Muscle layer of duodenum (tissue), 2 donors: Measurements from ENCODE around the gene CACNA1I.
"Not testable (repeated sequence)": the region's sequence is repeated elsewhere in the genome, so short reads cannot be mapped to it uniquely, and the experiment has no call there.

Experiments used
- H3K27ac ChIP-seq: one replicate; pipeline ENCODE4 v1.7.0; 2013; ENCODE audit warnings: mild to moderate bottlenecking, low read length
- H3K27me3 ChIP-seq: one replicate; pipeline ENCODE4 v1.7.0; 2013; ENCODE audit warnings: low read depth, mild to moderate bottlenecking, control low read depth, low read length
- H3K36me3 ChIP-seq, 2 donors: one replicate each; pipeline ENCODE4 v1.7.0; 2013; ENCODE audit warnings: low read length in 2 of 2, control low read depth in 1 of 2, mild to moderate bottlenecking in 1 of 2; ENCODE audit not compliant: insufficient read depth in 2 of 2, control insufficient read depth in 1 of 2
- H3K4me1 ChIP-seq, 2 donors: one replicate each; pipeline ENCODE4 v1.7.0; 2013; ENCODE audit warnings: low read length in 2 of 2, mild to moderate bottlenecking in 2 of 2, control low read depth in 1 of 2, moderate library complexity in 1 of 2; ENCODE audit not compliant: insufficient read depth in 2 of 2, control insufficient read depth in 1 of 2
- H3K4me3 ChIP-seq, 2 donors: one replicate each; pipeline ENCODE4 v1.7.0; 2013; ENCODE audit warnings: low read length in 2 of 2, low read depth in 1 of 2, mild to moderate bottlenecking in 1 of 2
- H3K9me3 ChIP-seq, 2 donors: one replicate each; pipeline ENCODE4 v1.7.0; 2013; ENCODE audit warnings: low read length in 2 of 2, control low read depth in 1 of 2, mild to moderate bottlenecking in 1 of 2; ENCODE audit not compliant: control insufficient read depth in 1 of 2
- donor health status: healthy.

CACNA1I gene

GRCh38 chr22:39731481-39731880, 160.9 kb downstream of the CACNA1I start:
- H3K36me3 ChIP-seq: no peaks in the 10 kb centered on the region
- H3K27ac ChIP-seq: no peak overlapping the region
- H3K27me3 ChIP-seq: peaks cover 9% of the 10 kb centered on the region
- H3K9me3 ChIP-seq: no peaks in the 10 kb centered on the region
- no peak overlapping the region for H3K4me3 ChIP-seq
- H3K4me1 ChIP-seq: no peaks in the 10 kb centered on the region

- Histone ChIP-seq H3K27ac (no peak overlapping the region), H3K9me3 (no peaks in the 10 kb centered on the region), H3K27me3 (peaks cover 5% of the 10 kb centered on the region), H3K4me1 (no peaks in the 10 kb centered on the region), H3K36me3 (no peaks in the 10 kb centered on the region), H3K4me3 (no peak overlapping the region)
Measured at GRCh38 chr22:39731881-39732555, 161.5 kb downstream of the CACNA1I start.

GRCh38 chr22:39732625-39733024, 162.1 kb downstream of the CACNA1I start:
- Histone ChIP-seq H3K27me3 (peaks cover 5% of the 10 kb centered on the region), H3K4me1 (no peaks in the 10 kb centered on the region), H3K27ac (no peak overlapping the region), H3K9me3 (no peaks in the 10 kb centered on the region), H3K36me3 (no peaks in the 10 kb centered on the region), H3K4me3 (no peak overlapping the region)

- Histone ChIP-seq H3K4me1 (no peaks in the 10 kb centered on the region), H3K36me3 (no peaks in the 10 kb centered on the region), H3K27me3 (peaks cover 5% of the 10 kb centered on the region), H3K27ac (no peak overlapping the region), H3K9me3 (no peaks in the 10 kb centered on the region), H3K4me3 (no peak overlapping the region)
Measured at GRCh38 chr22:39733191-39733590, 162.6 kb downstream of the CACNA1I start.

- H3K36me3 ChIP-seq, H3K27me3 ChIP-seq, H3K9me3 ChIP-seq, H3K4me1 ChIP-seq, H3K4me3 ChIP-seq, H3K27ac ChIP-seq: not testable (repeated sequence)
Measured at GRCh38 chr22:39734046-39734445, 163.5 kb downstream of the CACNA1I start.

GRCh38 chr22:39734866-39735265, 164.3 kb downstream of the CACNA1I start:
- Histone ChIP-seq H3K36me3 (no peaks in the 10 kb centered on the region), H3K4me1 (no peaks in the 10 kb centered on the region), H3K9me3 (peaks cover 0 to 3% of the 10 kb centered on the region in 2 donors), H3K27ac (no peak overlapping the region), H3K4me3 (no peak overlapping the region), H3K27me3 (peaks cover 5% of the 10 kb centered on the region)

- no peaks in the 10 kb centered on the region for H3K4me1 ChIP-seq
- peaks cover 0 to 4% of the 10 kb centered on the region in 2 donors for H3K9me3 ChIP-seq
- H3K27ac ChIP-seq: no peak overlapping the region
- H3K27me3 ChIP-seq: peaks cover 5% of the 10 kb centered on the region
- H3K4me3 ChIP-seq: no peak overlapping the region
- no peaks in the 10 kb centered on the region for H3K36me3 ChIP-seq
Measured at GRCh38 chr22:39735776-39736175, 165.2 kb downstream of the CACNA1I start.

- H3K36me3 ChIP-seq: no peaks in the 10 kb centered on the region
- H3K4me3 ChIP-seq: no peak overlapping the region
- H3K27me3 ChIP-seq: peaks cover 5% of the 10 kb centered on the region
- no peaks in the 10 kb centered on the region for H3K4me1 ChIP-seq
- H3K27ac ChIP-seq: no peak overlapping the region
- H3K9me3 ChIP-seq: peaks cover 0 to 4% of the 10 kb centered on the region in 2 donors
Measured at GRCh38 chr22:39738746-39739145, 168.2 kb downstream of the CACNA1I start.
